ENCODE measurements around the gene TNS2. TPM values are rescaled to one million over a fixed set of nuclear protein-coding genes. Genes with fewer than 3 reads are reported as not detected.
"Not testable (repeated sequence)": the region's sequence is repeated elsewhere in the genome, so short reads cannot be mapped to it uniquely, and the experiment has no call there.

Gene TNS2
- total RNA-seq, 1 experiment from 2014 or later = 4.4 TPM

DNA sequence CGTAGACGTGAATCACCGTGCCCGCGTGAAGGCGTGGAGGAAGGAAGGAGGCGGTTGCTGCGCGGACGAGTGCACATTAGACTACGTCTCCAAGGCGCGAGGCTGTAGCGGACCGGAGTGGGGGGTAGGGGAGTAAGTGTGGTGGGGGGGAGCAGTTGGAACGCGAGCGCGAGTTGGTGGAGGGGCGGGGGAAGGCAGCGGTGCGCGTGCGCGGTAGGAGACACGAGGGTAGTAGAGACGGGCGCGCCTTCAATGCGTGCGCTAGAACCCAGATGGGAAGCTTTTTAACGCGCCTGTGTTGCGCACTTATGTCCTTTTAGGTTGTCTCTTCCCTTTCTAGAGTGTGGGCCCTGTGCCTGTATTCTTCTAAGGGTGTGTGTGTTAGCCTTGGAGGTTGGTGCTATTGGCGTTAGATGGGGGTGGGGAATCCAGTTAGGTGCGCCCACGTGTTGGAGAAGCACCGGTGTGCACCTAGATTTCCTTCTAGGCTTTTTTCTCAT, 43.0 kb upstream of the TNS2 start:
- Mint-ChIP-seq H3K9me3 (ENCODE audit: unreplicated experiment) (no peaks in the 10 kb centered on the region), H3K27me3 (ENCODE audit: insufficient read depth, unreplicated experiment) (no peaks in the 10 kb centered on the region), H3K4me1 (ENCODE audit: low read depth, unreplicated experiment) (peaks cover 24% of the 10 kb centered on the region), H3K27ac (ENCODE audit: unreplicated experiment) (peak overlapping the region; percentile 99), H3K36me3 (ENCODE audit: insufficient read depth, unreplicated experiment) (peaks cover 69% of the 10 kb centered on the region), H3K4me3 (ENCODE audit: unreplicated experiment) (peak overlapping the region; percentile 97)
- no peaks in the 10 kb centered on the region for H3K27me3 ChIP-seq (replicated peaks; ENCODE audit: control insufficient read depth, insufficient read depth, low read length)
- ChIA-PET CTCF (interaction anchor here (0.6 to 1.4 kb wide), 7 partner anchors 14 to 373 kb away, joined by 3 to 9 read pairs (median 5); partner anchors contain the start of genes CSAD, SP1 and ZNF740), POLR2A (interaction anchor here (0.7 to 2.2 kb wide), 11 partner anchors 12 to 102 kb away, joined by 3 to 29 read pairs (median 9); partner anchors contain the start of genes KRT8 and SPRYD3)
- peaks cover 2% of the 10 kb centered on the region; the same call in 1 of the 2 replicates for H3K36me3 ChIP-seq (ENCODE audit: control insufficient read depth, insufficient read depth, low read length)
- TF ChIP-seq, protein P1, sequence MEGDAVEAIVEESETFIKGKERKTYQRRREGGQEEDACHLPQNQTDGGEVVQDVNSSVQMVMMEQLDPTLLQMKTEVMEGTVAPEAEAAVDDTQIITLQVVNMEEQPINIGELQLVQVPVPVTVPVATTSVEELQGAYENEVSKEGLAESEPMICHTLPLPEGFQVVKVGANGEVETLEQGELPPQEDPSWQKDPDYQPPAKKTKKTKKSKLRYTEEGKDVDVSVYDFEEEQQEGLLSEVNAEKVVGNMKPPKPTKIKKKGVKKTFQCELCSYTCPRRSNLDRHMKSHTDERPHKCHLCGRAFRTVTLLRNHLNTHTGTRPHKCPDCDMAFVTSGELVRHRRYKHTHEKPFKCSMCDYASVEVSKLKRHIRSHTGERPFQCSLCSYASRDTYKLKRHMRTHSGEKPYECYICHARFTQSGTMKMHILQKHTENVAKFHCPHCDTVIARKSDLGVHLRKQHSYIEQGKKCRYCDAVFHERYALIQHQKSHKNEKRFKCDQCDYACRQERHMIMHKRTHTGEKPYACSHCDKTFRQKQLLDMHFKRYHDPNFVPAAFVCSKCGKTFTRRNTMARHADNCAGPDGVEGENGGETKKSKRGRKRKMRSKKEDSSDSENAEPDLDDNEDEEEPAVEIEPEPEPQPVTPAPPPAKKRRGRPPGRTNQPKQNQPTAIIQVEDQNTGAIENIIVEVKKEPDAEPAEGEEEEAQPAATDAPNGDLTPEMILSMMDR (IDR thresholded peaks at IDR 0.05; ENCODE audit: insufficient read depth in 1 of 2, low read depth in 1 of 2, low read length in 1 of 2, severe bottlenecking in 1 of 2, unreplicated experiment in 1 of 2) = no peak
- TSS peak; percentile 53 for BruUV-seq (replicated peaks)
- peaks cover 51% of the 10 kb centered on the region for H3K4me1 ChIP-seq
- no peaks in the 10 kb centered on the region for H3K9me3 ChIP-seq
- intact Hi-C loops (cut with micrococcal nuclease; ENCODE audit: unreplicated experiment) = no loop called here
- peak; percentile 84 to 89 for DNase-seq
- peak overlapping the region; percentile 98 for H3K4me3 ChIP-seq (ENCODE audit: low read depth, low read length)

DNA sequence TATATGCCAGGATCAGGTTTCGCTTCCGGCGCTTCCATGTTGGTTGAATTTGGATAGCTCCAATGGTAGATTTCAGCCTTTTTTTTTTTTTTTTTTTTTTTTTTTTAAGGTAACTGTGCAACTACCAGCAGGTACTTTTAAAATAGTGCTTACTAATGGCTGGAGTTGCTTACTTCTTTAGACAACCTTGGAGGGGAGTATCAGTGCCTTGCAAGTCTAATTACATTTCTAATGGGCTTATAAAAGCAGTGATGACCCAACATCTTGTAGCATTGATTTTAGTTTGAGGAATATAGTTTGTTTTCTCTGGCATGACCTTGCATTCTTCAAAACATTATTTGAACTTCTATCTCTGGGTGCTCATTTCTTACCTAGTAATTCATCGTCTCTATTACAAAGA, 42.5 kb upstream of the TNS2 start:
- Histone ChIP-seq H3K4me3 (ENCODE audit: low read depth, low read length) (peak overlapping the region; percentile 98), H3K9me3 (no peaks in the 10 kb centered on the region), H3K36me3 (ENCODE audit: control insufficient read depth, insufficient read depth, low read length) (peaks cover 2% of the 10 kb centered on the region; the same call in 1 of the 2 replicates), H3K4me1 (peaks cover 54% of the 10 kb centered on the region), H3K27me3 (replicated peaks; ENCODE audit: control insufficient read depth, insufficient read depth, low read length) (no peaks in the 10 kb centered on the region)
- H3K4me1 Mint-ChIP-seq (ENCODE audit: low read depth, unreplicated experiment) = peaks cover 24% of the 10 kb centered on the region
- BruUV-seq (replicated peaks) = no TSS peak
- POLR2A ChIA-PET = interaction anchor here (0.7 to 2.2 kb wide), 4 partner anchors 24 to 102 kb away, joined by 3 to 22 read pairs (median 7); partner anchors contain the start of gene KRT8
- no peaks in the 10 kb centered on the region for H3K9me3 Mint-ChIP-seq (ENCODE audit: unreplicated experiment)
- intact Hi-C loops (cut with micrococcal nuclease; ENCODE audit: unreplicated experiment) = no loop called here
- peaks cover 74% of the 10 kb centered on the region for H3K36me3 Mint-ChIP-seq (ENCODE audit: insufficient read depth, unreplicated experiment)
- CTCF ChIA-PET = interaction anchor here (0.6 to 1.4 kb wide), 3 partner anchors 26 to 47 kb away, joined by 4 to 7 read pairs (median 5); no protein-coding TSS in a partner anchor
- H3K27ac Mint-ChIP-seq (ENCODE audit: unreplicated experiment) = peak overlapping the region; percentile 99
- DNase-seq = no peak
- TF ChIP-seq, protein P1 (IDR thresholded peaks at IDR 0.05; ENCODE audit: insufficient read depth in 1 of 2, low read depth in 1 of 2, low read length in 1 of 2, severe bottlenecking in 1 of 2, unreplicated experiment in 1 of 2) = no peak
- H3K27me3 Mint-ChIP-seq (ENCODE audit: insufficient read depth, unreplicated experiment) = no peaks in the 10 kb centered on the region
- peak overlapping the region; percentile 97 for H3K4me3 Mint-ChIP-seq (ENCODE audit: unreplicated experiment)

DNA sequence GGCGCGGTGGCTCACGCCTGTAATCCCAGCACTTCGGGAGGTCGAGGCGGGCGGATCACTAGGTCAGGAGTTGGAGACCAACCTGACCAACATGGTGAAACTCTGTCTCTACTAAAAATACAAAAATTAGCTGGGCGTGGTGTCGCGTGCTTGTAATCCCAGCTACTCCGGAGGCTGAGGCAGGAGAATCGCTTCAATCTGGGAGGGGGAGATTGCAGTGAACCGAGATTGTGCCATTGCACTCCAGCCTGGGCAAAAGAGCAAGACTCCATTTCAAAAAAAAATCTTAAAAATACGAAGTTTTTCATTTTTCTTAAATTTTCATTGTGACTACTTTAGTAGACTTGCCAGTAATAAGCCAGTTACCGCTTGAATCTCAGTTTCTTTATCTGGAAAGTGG, 41.1 kb upstream of the TNS2 start:
- H3K36me3 ChIP-seq (ENCODE audit: control insufficient read depth, insufficient read depth, low read length); H3K9me3 Mint-ChIP-seq (ENCODE audit: unreplicated experiment); BruUV-seq (replicated peaks); H3K9me3 ChIP-seq; H3K4me3 ChIP-seq (ENCODE audit: low read depth, low read length); POLR2A ChIA-PET; intact Hi-C loops (cut with micrococcal nuclease; ENCODE audit: unreplicated experiment); DNase-seq; H3K27me3 ChIP-seq (replicated peaks; ENCODE audit: control insufficient read depth, insufficient read depth, low read length); CTCF ChIA-PET; H3K27me3 Mint-ChIP-seq (ENCODE audit: insufficient read depth, unreplicated experiment): not testable (repeated sequence)
- H3K27ac Mint-ChIP-seq (ENCODE audit: unreplicated experiment) = peak overlapping the region; percentile 99
- H3K4me3 Mint-ChIP-seq (ENCODE audit: unreplicated experiment) = peak overlapping the region; percentile 97
- peaks cover 83% of the 10 kb centered on the region for H3K36me3 Mint-ChIP-seq (ENCODE audit: insufficient read depth, unreplicated experiment)
- peaks cover 24% of the 10 kb centered on the region for H3K4me1 Mint-ChIP-seq (ENCODE audit: low read depth, unreplicated experiment)
- peaks cover 54% of the 10 kb centered on the region for H3K4me1 ChIP-seq

All from Caco-2 (cell line).